Right kidney (tissue), 1 donor: Measurements from ENCODE around the gene EVC.
"Not testable (repeated sequence)": the region's sequence is repeated elsewhere in the genome, so short reads cannot be mapped to it uniquely, and the experiment has no call there.

Experiments
- DNase-seq: peaks from one replicate; pipeline ENCODE4 v3.0.0-alpha.2; 2016

Gene EVC

DNA sequence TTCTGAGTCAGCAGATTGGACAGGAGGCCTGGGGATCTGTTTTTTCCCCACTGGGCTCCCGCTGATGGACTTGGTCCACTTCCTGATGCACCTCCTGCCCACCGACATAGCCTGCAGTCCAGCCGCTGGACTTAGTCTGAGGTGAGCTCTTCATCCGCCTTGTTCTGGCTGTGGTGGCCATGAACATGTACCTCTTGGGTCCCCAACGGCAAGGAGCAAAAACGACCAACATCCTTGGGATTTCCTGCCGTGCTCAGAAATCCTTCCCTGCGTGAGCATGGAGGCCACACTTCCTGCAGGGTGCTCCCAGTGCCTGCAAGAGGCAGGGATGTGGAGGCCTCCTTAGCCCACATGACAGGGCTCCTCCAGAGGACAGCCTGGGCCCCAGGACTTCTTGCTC, 105.1 kb downstream of the EVC start:
- DNase-seq: no peak

DNA sequence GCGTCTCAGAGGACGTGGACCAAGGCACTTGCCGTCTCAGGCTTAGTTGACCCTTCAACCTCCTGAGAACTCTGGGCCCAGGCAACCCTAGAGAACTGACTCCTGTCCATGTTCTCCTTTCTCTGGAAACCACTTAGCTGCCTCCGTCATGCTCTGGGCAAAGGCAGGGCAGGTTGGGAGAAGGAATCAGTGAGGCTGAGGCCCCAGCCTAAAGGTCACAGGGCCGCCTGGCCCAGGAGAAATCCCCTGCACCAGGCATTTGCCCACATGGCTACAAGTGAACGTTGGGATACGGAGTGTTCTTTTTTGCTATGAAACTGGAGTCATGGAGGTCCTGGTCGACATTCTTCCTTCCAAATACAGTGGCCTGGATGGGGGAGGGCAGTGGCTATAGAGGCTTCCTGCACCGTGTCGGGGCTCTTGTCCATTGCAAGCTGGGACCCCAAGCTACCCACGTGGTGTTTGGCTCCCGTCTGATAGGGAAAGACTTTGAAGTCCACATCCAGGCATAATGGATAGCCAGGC, 105.9 kb downstream of the EVC start:
- DNase-seq: no peak

GRCh38 chr4:5821665-5822358, 110.8 kb downstream of the EVC start:
- no peak for DNase-seq

DNA sequence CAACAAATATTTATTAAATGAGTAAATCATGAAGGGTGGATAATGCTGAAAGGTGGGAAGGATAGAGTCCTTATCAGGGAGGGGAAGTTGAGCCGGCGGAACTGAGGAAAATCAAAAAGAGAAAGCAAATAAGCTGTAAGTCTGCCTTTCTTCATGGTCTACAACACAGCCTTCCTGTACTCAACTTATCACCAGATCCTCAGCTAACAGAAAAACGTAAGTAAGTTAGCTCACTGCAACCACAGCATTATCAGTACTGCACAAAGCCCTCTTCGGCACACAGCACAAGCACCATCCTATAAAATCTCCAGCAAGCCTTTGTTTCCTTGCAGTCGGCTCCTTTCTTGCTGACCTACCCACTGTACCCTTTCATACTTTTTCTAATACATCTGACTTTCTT, 111.6 kb downstream of the EVC start:
- DNase-seq: no peak

- no peak for DNase-seq
Observed at GRCh38 chr4:5823542-5824211, 112.7 kb downstream of the EVC start.

GRCh38 chr4:5824227-5824626, 113.2 kb downstream of the EVC start:
- DNase-seq: no peak

DNA sequence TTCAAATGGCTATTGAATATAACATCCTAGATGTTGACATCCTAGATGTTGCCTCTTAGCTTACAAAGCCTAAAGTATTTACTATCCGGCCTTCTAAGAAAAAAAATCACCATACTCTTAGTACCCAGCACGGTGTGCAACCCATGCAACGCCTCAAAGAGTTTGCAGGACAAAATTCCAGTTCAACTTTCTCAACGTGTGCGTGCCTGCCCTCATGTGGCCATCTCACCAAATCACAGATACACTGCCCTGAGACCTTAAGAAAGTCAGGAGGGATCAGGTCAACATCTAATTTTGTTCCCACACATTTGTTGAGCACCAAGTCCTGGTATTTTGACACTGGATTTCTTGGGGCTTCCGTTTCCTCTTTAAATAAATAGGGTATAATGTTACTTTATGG, 113.6 kb downstream of the EVC start:
- DNase-seq: no peak

DNA sequence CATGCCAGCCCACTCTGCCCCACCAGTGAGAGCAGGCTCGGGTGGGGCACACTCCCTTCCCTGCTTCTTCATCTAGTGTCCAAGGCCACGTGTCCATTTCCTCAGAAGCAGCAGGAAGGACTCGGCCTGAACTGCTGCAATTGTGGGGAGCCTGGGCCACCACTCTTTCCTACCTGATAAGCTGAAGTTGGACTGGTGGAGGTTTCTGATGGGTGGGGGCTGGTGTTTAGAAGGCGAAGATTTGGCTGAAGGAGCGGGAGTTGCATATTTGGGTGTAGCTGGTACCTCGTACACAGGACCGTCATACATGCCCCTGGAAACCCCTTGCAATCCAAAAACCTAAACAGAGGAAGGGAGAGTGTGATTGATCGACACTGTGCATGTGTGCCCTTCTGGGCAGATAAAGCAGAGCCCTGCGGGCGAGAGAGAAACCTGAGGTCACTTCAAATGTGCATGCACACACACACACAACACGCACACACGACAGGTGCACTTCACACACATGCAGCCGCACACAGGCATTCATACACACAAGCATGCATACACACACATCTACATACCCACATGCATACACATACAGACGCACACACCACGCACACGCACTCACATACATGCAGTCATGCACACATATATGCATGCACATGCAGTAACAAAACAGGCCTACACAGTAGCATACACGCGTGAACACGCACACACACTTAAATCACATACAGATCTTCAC, 114.5 kb downstream of the EVC start:
- DNase-seq: no peak

DNA sequence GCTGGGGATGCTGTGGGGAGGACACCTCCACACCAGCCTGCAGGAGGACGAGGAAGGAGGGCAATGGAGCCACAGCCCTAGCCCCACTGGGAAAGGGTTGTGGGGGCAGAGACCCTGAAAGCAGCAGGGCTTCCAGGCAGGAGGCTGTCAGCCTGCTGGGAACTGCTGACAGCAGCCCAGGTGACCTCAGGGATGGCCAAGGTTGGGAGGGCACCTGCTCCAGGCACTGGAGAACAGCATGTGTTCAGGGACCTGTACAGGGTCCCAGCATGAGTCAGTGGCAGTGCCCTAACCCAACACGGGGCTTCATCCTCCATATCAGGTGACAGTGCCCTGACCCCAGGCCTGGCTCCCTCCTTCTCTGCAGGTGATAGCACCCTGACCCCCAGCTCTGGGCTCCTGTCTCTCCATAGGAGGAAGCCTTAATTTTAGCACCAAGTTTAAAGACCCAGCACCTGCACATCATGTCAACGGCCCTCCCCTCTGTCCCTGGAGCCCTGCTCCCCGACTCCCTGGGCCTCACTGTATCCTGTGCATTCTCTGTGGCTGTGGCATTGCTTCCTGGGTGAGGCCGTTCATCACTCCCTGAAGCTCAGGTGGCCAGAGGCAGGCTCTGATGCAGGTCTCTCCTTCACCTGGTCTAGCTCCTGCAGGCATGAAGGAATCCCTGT, 115.6 kb downstream of the EVC start:
- no peak for DNase-seq

- no peak for DNase-seq
Observed at GRCh38 chr4:5827108-5828004, 116.4 kb downstream of the EVC start.

GRCh38 chr4:5828005-5828391, 117.0 kb downstream of the EVC start:
- no peak for DNase-seq

DNA sequence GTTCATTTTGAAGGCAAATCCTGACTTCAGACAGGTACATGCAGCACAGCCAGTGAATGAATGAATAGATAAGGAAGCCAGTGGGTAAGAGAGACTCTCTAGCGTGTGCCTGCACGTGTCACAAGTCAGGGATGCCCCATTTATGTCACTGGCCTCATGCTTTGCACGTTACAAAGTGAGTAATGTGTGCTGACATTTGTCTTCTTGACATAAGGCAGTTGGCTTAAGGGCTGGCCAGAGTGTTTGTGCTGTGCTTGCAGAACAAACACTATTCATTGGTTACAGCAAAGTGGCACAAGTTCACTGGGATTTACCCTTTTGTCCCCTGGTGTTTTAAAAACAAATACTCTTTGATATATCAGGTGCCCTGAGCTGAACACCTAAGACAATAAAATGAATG, 125.9 kb downstream of the EVC start:
- DNase-seq: no peak

DNA sequence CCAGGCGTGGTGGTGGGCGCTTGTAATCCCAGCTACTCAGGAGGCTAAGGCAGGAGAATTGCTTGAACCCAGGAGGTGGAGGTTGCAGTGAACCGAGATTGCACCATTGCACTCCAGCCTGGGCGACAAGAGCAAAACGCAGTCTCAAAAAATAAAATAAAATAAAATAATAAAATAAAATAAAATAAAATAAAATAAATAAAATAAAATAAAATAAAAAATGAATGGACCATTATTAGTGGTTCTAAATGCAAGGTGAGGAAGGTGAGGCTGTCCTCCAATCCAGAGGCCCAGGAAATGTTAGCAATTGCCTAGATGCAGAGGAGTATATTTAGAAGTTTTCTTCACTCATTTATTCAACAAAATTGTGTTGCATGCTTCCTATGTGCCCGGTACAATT, 126.5 kb downstream of the EVC start:
- DNase-seq: not testable (repeated sequence)

DNA sequence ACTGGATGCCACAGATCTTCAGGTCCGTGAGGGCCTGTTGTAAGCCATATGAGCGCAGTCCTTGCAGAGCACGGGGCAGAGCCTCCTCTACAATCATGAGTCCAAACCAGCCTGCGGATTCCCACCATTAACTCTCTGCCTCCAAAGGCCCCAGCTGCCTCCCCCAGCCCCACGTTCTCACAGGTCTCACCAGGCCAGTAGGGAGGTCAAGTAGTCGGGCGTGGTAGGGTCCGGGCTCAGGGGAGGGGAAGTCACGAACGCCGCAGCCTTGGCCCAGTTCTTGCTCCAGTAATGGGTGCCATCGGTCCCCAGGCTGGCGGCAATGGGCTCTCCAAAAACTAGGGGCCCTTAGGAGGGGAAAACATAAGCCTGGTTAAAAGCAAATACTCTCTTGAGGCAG, 128.3 kb downstream of the EVC start:
- no peak for DNase-seq

- no peak for DNase-seq
Observed at GRCh38 chr4:5839751-5840674, 129.0 kb downstream of the EVC start.

- no peak for DNase-seq
Observed at GRCh38 chr4:5842456-5842855, 131.5 kb downstream of the EVC start.

DNA sequence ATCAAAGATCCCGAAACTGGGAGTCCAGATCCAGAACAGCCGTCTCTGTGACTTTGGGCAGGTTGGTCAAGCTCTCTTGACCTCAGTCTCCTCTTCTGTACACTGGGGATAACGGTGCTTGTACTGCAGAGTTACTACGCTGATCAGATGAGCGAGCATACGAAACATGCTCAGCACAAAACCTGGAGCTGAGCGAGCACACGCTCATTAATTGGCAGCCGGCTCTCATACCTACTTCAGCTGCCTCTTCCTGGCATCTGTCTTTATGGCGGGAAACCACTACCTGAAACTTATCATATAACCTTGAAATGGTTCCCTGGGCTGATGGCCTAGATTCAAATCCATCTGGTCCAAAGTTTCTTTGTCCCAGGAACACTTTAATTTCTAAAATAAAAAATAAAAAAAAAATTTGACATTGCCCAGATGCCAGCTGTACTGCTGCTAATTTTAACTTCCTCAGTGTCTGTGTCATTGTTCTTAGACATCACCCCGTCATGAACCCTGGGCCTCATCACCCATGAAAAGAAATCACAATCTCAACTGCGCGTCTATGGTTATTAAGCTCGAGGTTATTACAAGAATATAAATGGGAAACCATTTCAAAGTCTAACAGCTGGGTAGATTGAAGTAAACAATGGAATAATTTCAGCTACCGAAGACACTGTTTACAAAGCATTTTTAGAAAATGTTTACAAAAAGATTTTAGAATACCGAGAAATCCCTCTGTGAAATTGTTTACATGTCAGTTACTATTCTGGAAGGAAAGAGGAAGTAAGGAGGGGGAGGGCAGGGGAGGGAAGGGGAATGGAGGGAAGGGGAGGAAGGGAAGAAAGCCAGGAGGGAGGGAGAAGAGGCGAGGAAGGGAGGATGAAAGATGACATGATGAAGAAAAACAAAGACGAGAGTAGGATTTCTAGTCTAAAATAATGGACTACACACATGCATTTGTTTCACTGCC, 132.9 kb downstream of the EVC start:
- DNase-seq: no peak

GRCh38 chr4:5845035-5845905, 134.3 kb downstream of the EVC start:
- DNase-seq: no peak
